Measurements from ENCODE around the gene C11orf86. TPM values are rescaled to one million over a fixed set of nuclear protein-coding genes. Genes with fewer than 3 reads are reported as not detected.

Gene C11orf86
- total RNA-seq, 1 donor from 2014 or later: 0.77 TPM

DNA sequence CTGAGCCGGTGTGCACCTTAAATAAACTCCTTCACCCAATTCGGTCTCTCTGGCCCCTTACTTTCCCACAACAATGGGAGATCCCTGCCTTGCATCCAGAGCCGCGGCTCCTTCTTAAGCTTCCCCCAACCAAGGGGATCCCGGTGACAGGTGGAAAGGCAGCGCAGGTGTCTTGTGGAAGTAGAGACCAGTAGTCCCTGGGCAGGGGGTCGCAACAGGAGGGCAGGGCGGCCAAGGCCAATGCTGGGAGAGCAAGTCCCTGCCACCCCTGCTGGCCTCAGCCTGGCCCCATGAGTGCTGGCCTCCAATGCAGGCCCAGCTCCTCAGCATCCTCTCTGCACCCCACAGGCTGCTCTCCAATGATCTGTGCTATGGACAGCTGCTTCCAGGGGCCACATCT is 39.9 kb downstream of the C11orf86 start:
- peaks cover 9% of the 10 kb centered on the region for H3K27me3 Mint-ChIP-seq
- DNase-seq (ENCODE audit: extremely low spot score, unreplicated experiment): no peak
- H3K36me3 Mint-ChIP-seq: no peaks in the 10 kb centered on the region
- H3K4me3 Mint-ChIP-seq: no peak overlapping the region
- TF ChIP-seq, protein P1, sequence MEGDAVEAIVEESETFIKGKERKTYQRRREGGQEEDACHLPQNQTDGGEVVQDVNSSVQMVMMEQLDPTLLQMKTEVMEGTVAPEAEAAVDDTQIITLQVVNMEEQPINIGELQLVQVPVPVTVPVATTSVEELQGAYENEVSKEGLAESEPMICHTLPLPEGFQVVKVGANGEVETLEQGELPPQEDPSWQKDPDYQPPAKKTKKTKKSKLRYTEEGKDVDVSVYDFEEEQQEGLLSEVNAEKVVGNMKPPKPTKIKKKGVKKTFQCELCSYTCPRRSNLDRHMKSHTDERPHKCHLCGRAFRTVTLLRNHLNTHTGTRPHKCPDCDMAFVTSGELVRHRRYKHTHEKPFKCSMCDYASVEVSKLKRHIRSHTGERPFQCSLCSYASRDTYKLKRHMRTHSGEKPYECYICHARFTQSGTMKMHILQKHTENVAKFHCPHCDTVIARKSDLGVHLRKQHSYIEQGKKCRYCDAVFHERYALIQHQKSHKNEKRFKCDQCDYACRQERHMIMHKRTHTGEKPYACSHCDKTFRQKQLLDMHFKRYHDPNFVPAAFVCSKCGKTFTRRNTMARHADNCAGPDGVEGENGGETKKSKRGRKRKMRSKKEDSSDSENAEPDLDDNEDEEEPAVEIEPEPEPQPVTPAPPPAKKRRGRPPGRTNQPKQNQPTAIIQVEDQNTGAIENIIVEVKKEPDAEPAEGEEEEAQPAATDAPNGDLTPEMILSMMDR (conservative IDR thresholded peaks at IDR 0.05): no peak
- no peaks in the 10 kb centered on the region for H3K9me3 Mint-ChIP-seq
- H3K27ac Mint-ChIP-seq: no peak overlapping the region
- no peaks in the 10 kb centered on the region for H3K4me1 Mint-ChIP-seq (ENCODE audit: unreplicated experiment)

DNA sequence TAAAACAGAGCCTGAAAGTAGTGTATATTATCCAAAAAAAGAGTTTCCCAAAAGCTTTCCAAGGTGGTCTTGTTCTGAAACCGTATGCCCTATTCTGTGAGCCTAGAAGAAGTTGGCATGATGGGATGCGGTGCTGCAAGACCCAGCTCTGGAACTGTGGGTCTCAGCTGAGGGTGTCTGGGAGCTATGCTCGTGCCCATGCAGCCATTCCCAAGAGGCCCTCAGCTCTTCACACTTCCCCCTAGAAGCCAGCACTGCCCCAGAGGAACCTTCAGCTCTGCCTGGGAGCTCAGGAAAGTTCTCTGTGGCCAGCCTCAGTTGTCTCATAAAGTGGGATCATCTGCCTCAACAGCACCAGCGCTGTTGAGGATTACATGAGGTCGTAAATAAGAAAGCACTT is 41.4 kb downstream of the C11orf86 start:
- no peak for DNase-seq (ENCODE audit: extremely low spot score, unreplicated experiment)
- Mint-ChIP-seq H3K4me1 (ENCODE audit: unreplicated experiment) (no peaks in the 10 kb centered on the region), H3K36me3 (no peaks in the 10 kb centered on the region), H3K27ac (no peak overlapping the region), H3K4me3 (no peak overlapping the region), H3K9me3 (no peaks in the 10 kb centered on the region), H3K27me3 (peaks cover 23% of the 10 kb centered on the region)
- TF ChIP-seq, protein P1 (conservative IDR thresholded peaks at IDR 0.05): no peak

DNA sequence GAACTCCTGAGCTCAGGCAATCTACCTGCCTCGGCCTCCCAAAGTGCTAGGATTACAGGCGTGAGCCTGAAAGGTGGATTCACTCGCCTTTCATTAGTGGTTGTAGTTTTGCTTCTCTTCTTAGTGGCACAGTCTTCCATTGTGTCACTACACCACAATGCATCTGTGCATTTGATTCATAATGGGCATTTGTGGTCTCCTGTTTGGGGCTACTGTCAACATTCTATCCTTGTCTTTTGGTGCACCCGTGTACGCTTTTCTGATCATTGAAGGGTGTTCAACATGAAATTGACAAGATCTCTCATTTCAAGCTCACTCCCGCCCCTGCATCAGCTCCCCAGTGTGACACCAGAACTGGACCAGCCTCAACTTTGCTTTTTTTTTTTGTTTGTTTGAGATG is 45.8 kb downstream of the C11orf86 start:
- peaks cover 4% of the 10 kb centered on the region for H3K4me1 Mint-ChIP-seq (ENCODE audit: unreplicated experiment)
- H3K9me3 Mint-ChIP-seq: no peaks in the 10 kb centered on the region
- peaks cover 54% of the 10 kb centered on the region for H3K27me3 Mint-ChIP-seq
- no peak overlapping the region for H3K4me3 Mint-ChIP-seq
- no peak for DNase-seq (ENCODE audit: extremely low spot score, unreplicated experiment)
- H3K36me3 Mint-ChIP-seq: no peaks in the 10 kb centered on the region
- TF ChIP-seq, protein P1 (conservative IDR thresholded peaks at IDR 0.05): no peak
- H3K27ac Mint-ChIP-seq: no peak overlapping the region

DNA sequence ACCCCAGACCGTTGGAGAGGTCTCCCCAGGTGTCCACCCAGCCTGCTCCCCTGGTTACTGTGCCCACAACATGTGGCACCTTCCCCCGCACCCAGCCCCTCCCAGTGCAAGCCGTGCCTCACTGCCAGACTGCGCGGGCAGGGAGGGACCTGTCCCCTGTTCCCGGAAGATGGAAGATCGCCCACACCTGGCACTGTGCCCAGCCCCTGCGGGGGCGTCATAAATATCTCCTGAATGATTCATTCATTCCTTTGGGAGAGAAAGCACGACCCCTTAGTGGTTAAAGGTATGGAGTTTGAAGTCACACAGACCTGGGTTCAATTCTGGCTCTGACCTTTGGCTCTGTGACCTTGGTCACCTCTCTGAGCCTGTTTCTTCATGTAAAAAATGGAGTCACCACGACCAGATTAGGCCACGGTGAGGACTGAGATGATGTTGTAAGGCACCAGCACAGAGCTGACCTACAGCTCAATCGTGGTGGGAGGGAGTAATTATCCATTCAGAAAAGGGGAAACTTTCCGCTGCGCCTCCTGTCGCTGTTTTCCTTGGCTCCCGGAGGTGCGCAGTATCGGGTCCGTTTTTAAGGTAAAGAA is 47.3 kb downstream of the C11orf86 start:
- Mint-ChIP-seq H3K9me3 (no peaks in the 10 kb centered on the region), H3K27ac (no peak overlapping the region), H3K27me3 (peaks cover 62% of the 10 kb centered on the region), H3K36me3 (no peaks in the 10 kb centered on the region), H3K4me1 (ENCODE audit: unreplicated experiment) (peaks cover 4% of the 10 kb centered on the region), H3K4me3 (peak overlapping the region; percentile 81)
- TF ChIP-seq, protein P1 (conservative IDR thresholded peaks at IDR 0.05): no peak
- no peak for DNase-seq (ENCODE audit: extremely low spot score, unreplicated experiment)

DNA sequence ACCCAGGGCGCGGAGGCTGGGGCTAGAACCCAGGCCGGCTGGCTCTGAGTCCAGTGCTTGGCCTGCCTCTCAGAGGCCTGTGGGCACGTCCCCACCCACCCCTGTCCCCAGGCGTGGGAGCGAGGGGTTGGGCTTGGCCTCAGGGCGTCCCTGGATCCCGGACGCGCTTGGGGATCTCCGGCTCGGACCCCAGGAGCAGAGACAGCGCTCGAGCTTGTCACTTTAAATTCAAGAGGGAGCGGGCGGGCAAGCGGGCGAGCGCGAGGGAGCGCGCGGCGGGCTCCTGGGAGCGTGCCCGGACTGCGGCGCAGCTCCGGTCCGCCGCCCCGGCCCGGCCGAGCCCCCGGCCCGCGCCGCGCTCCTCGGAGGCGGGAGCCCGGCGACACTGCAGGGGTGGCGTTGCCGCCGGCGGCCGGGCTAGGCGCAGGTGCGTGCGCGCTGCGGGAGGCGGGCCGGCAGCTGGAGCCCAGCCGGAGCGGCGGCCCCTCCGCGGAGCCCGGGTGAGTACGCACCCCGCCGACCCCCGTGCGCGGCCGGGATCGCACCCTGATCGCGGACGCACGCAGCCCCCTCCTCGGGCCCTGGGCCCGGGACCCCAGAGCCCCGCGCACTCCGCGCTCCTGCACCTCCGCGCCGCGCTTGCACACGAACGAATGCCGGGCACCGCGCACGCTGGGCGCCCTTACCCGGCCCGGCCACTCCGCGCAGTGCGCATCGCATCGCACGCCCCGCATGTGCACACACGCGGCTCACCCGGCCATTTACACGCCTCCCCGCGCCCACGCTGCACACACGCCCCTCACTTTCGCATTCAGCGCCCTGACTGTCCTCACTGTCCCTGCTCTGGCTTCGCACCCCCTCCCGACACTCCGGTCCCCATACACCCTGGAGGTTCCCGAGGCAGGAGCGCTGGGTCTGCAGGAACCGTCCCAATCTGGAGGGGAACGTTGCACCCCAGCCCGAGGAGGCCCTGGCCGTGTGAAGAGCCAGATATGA is 48.2 kb downstream of the C11orf86 start, which contains the start of gene SYT12:
Gene SYT12, plus strand, starts transcription at position 174 of the 996 bp plus-strand sequence. CDS start 7,011 bp downstream, outside the sequence.
- no peak for DNase-seq (ENCODE audit: extremely low spot score, unreplicated experiment)
- H3K27me3 Mint-ChIP-seq: peaks cover 62% of the 10 kb centered on the region
- H3K9me3 Mint-ChIP-seq: no peaks in the 10 kb centered on the region
- peak within 1 kb of the TSS; percentile 89 for H3K4me3 Mint-ChIP-seq
- TF ChIP-seq, protein P1 (conservative IDR thresholded peaks at IDR 0.05): no peak
- H3K36me3 Mint-ChIP-seq: no peaks in the 10 kb centered on the region
- H3K27ac Mint-ChIP-seq: no peak within 1 kb of the TSS
- H3K4me1 Mint-ChIP-seq (ENCODE audit: unreplicated experiment): peaks cover 4% of the 10 kb centered on the region

All from type B pancreatic cell (in vitro differentiated cells).